T-helper 1 cell treated with Interleukin-12 subunit alpha and Interleukin-12 subunit beta and Interleukin-4 antibody, amounts not matched to agents 30 ng/mL and 1 ng/mL, for 36 hours (primary cell): Measurements from ENCODE around the gene C20orf96. TPM values are rescaled to one million over a fixed set of nuclear protein-coding genes. Genes with fewer than 3 reads are reported as not detected.
"Not testable (repeated sequence)": the region's sequence is repeated elsewhere in the genome, so short reads cannot be mapped to it uniquely, and the experiment has no call there.

ENCODE experiments used
- intact Hi-C: fragments of 100-400 bp; cut with micrococcal nuclease; formaldehyde crosslinking; loops from one replicate; pipeline ENCODE4 v1.15.1; 2024
- total RNA-seq: library from RNA; stranded (reverse); gene quantifications from 2 replicates; pipeline ENCODE4 v1.2.3, GENCODE V29; 2022

Gene C20orf96
- total RNA-seq, 1 donor from 2014 or later: 4.7 TPM

- intact Hi-C loops: no loop called here
Measured at GRCh38 chr20:251354-251753, 39.2 kb downstream of the C20orf96 start.

- intact Hi-C loops: no loop called here
Measured at GRCh38 chr20:242905-243304, 47.6 kb downstream of the C20orf96 start.

GRCh38 chr20:237929-238328, 52.6 kb downstream of the C20orf96 start:
- intact Hi-C loops: loop anchor here (1.0 to 2.0 kb wide), 5 partner anchors 21 to 87 kb away; partner anchors contain the start of genes C20orf96 and SOX12

- intact Hi-C loops: loop anchor here (2.0 kb wide), 1 partner anchor 21 kb away; no protein-coding TSS in a partner anchor
Measured at GRCh38 chr20:237489-237888, 53.1 kb downstream of the C20orf96 start.

- intact Hi-C loops: loop anchor here (2.0 kb wide), 1 partner anchor 23 kb away; no protein-coding TSS in a partner anchor
Measured at GRCh38 chr20:235891-236290, 54.7 kb downstream of the C20orf96 start.

GRCh38 chr20:227439-228105, 63.0 kb downstream of the C20orf96 start:
- intact Hi-C loops: no loop called here

- intact Hi-C loops: no loop called here
Measured at GRCh38 chr20:226958-227357, 63.6 kb downstream of the C20orf96 start, which contains the start of gene DEFB129. Gene DEFB129 (plus strand): TSS chr20:227258. CDS start chr20:227289, 31 bp downstream.

GRCh38 chr20:225879-226278, 64.7 kb downstream of the C20orf96 start:
- intact Hi-C loops: not testable (repeated sequence)

- intact Hi-C loops: no loop called here
Measured at GRCh38 chr20:221258-221830, 69.2 kb downstream of the C20orf96 start.

Other genes with a start within 250 kb of the C20orf96 start
- not detected in 2 replicates for gene DEFB125, start 203.1 kb downstream of the C20orf96 start, total RNA-seq
- not detected in 2 replicates for gene DEFB126, start 148.2 kb downstream of the C20orf96 start, total RNA-seq
- gene DEFB127, start 133.3 kb downstream of the C20orf96 start, total RNA-seq: not detected in 2 replicates
- not detected in 2 replicates for gene DEFB128, start 101.0 kb downstream of the C20orf96 start, total RNA-seq
- not detected in 2 replicates for gene DEFB129, start 63.5 kb downstream of the C20orf96 start, total RNA-seq
- not detected in 2 replicates for gene DEFB132, start 33.0 kb downstream of the C20orf96 start, total RNA-seq
- gene ZCCHC3, start 6.8 kb upstream of the C20orf96 start, total RNA-seq: 25.0 and 25.2 TPM in 2 replicates
- 2.4 TPM in 2 replicates for gene SOX12, start 34.8 kb upstream of the C20orf96 start, total RNA-seq
- gene NRSN2, start 56.4 kb upstream of the C20orf96 start, total RNA-seq: 1.5 and 2.5 TPM in 2 replicates
- 27.1 and 29.1 TPM in 2 replicates for gene TRIB3, start 90.0 kb upstream of the C20orf96 start, total RNA-seq
- gene RBCK1, start 117.5 kb upstream of the C20orf96 start, total RNA-seq: 131 and 134 TPM in 2 replicates
- gene TBC1D20, start 171.8 kb upstream of the C20orf96 start, total RNA-seq: 40.2 and 40.3 TPM in 2 replicates